GM12892 (cell line): Measurements from ENCODE around the gene TJP2.

Experiments
- POLR2A ChIP-seq: IDR thresholded peaks from 2 replicates; pipeline ENCODE4 v1.6.1; 2011; ENCODE audit warnings: low read depth, low read length, control low read depth
- POLR2AphosphoS5 ChIP-seq: IDR thresholded peaks from 2 replicates; pipeline ENCODE4 v1.6.1; 2011; ENCODE audit warnings: low read depth, low read length, control low read depth

DNA sequence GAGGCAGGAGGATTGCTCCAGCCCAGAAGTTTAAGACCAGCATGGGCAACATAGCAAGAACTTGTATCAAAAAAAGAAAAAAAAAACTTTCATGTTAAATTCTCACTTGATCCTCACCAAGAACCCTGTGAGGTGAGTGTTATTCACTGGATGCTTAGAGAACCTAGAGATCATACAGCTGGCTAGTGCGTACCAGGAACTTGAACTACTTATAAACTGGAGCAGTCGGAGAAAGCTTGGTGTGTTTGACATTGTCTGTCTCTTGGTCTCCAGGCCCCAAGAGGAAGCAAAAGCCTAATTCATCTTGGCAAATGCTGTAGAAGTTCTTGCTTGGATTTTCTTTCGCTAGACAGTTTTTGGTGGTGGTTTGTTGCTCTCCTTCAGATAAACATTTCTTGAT is 18.1 kb downstream of the TJP2 start:
- no peak for TF ChIP-seq POLR2AphosphoS5
- TF ChIP-seq POLR2A = no peak
